Pancreas (tissue), 10 donors: ENCODE data around the gene ZNF888. TPM values are rescaled to one million over a fixed set of nuclear protein-coding genes. Genes with fewer than 3 reads are reported as not detected.
"Not testable (repeated sequence)": the region's sequence is repeated elsewhere in the genome, so short reads cannot be mapped to it uniquely, and the experiment has no call there.

ENCODE experiments used
- ATAC-seq, 4 donors: fragments of 200-7000 bp; cut with Tn5 transposase; one replicate each; pipeline versions ENCODE4 v1.8.0 to v1.9.1; 2020; ENCODE audit warnings: mild to moderate bottlenecking in 4 of 4, moderate library complexity in 4 of 4
- DNase-seq, 6 donors: peaks; one replicate each; pipeline ENCODE4 v3.0.0-alpha.2; 2020
- FAIRE-seq: peaks from 2 replicates; lab custom pipeline; 2012; peaks lifted over from hg19 to GRCh38; lab: Jason Lieb, UNC
- H3K27ac ChIP-seq, 4 donors: fragments of 200-600 bp; sonication (generic); 1 replicate in 3 of 4; 2 replicates in 1 of 4; pipeline versions ENCODE4 v1.5.0 to v1.8.0; 2020
- H3K27me3 ChIP-seq, 4 donors: fragments of 200-600 bp; one replicate each; pipeline ENCODE4 v1.8.0; 2021
- H3K36me3 ChIP-seq, 3 donors: fragments of 200-600 bp; sonication (generic) in 1 of 3; one replicate each; pipeline versions ENCODE4 v1.5.0 to v1.8.0; 2020 to 2021
- H3K4me1 ChIP-seq, 3 donors: fragments of 200-600 bp; one replicate each; pipeline ENCODE4 v1.8.0; 2021
- H3K4me3 ChIP-seq, 4 donors: fragments of 200-600 bp; sonication (generic) in 2 of 4; one replicate each; pipeline versions ENCODE4 v1.5.0 to v1.8.0; 2020 to 2021
- H3K9me3 ChIP-seq, 4 donors: fragments of 200-600 bp; one replicate each; pipeline ENCODE4 v1.8.0; 2021
- WGBS, 2 donors: extraction: QIAGEN DNeasy Blood & Tissue Kit; methylation state at CpG; one replicate each; pipeline ENCODE4 v1.1.7; 2013; 5-methylcytosine and 5-hydroxymethylcytosine counted together
- intact Hi-C, 3 donors: fragments of 100-400 bp; cut with DNase I; formaldehyde crosslinking; loops; one replicate each; pipeline versions ENCODE4 v1.11.1 to v1.14.2; 2022
- polyA plus RNA-seq, 2 donors: library from polyadenylated mRNA; stranded (reverse); fragments of 200-250 nt; gene quantifications; one replicate each; pipeline ENCODE4 v1.2.3, GENCODE V29; 2013
- total RNA-seq, 6 donors: library from RNA; stranded (reverse); fragmentation: NEBNext Ultra II Directional in 4 of 6; extraction: Animal tissue kit (Norgen Biotek cat#: 25700) in 4 of 6; gene quantifications; one replicate each; pipeline versions ENCODE4 v1.2.1 to v1.2.4, GENCODE V29; 2021 to 2023
- TF ChIP-seq, protein P1 (sequence below), 4 donors: fragments of 200-600 bp; sonication (generic) in 3 of 4; IDR thresholded peaks; one replicate each; pipeline versions ENCODE4 v1.5.0 to v1.8.0; 2021; ENCODE audit warnings: antibody characterized with exemption in 4 of 4
- donor health status: healthy with polysubstance abuse.
- donor health status: DM: no; HTN: no; CAD: no; lungs with moderate emphysema.
- donor health status: DM: no; HTN: no; CAD: no.
- donor health status: control.
- donor health status: control.
- donor health status: Bipolar disorder and iron deficiency.
- donor health status: DM: yes; HTN: yes; CAD: no.
- donor health status: DM: no; HTN: no; CAD: no.
- donor health status: DM: no; HTN: no; CAD: no.
- donor health status: DM: yes; HTN: yes; CAD: no.

Gene ZNF888
- total and polyA plus RNA-seq, 8 donors = 4.0 to 10.8 (median 5.4) TPM

DNA sequence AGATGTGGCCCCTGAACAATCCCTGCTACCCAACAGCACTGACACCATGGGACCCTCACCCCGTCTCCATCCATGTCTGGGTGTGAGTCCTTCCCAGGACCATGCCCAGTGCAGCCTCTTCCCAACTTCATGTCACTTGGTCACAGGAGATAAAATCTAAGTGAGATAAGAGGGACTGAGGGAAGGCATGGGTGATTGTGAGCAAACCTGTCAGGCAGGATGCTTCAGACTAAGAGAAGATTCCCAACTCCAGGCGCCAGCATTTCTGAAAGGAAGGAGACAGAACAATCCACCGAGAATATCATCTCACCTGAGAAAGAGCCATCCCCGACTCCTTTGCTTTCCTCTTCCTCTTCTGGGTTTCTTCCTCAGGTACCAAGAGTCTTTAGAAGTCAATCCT is 33.3 kb downstream of the ZNF888 start:
- no peaks in the 10 kb centered on the region for H3K9me3 ChIP-seq
- WGBS, 2 donors = 88 to 92% methylated on average over 4 of the region's 4 CpGs
- no peak overlapping the region for H3K27ac ChIP-seq
- DNase-seq (no peak), FAIRE-seq (no peak), ATAC-seq (no peak)
- intact Hi-C loops = no loop called here
- no peak overlapping the region for H3K4me3 ChIP-seq
- TF ChIP-seq, protein P1, sequence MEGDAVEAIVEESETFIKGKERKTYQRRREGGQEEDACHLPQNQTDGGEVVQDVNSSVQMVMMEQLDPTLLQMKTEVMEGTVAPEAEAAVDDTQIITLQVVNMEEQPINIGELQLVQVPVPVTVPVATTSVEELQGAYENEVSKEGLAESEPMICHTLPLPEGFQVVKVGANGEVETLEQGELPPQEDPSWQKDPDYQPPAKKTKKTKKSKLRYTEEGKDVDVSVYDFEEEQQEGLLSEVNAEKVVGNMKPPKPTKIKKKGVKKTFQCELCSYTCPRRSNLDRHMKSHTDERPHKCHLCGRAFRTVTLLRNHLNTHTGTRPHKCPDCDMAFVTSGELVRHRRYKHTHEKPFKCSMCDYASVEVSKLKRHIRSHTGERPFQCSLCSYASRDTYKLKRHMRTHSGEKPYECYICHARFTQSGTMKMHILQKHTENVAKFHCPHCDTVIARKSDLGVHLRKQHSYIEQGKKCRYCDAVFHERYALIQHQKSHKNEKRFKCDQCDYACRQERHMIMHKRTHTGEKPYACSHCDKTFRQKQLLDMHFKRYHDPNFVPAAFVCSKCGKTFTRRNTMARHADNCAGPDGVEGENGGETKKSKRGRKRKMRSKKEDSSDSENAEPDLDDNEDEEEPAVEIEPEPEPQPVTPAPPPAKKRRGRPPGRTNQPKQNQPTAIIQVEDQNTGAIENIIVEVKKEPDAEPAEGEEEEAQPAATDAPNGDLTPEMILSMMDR (IDR thresholded peaks at IDR 0.05) = no peak
- peaks cover 3 to 16% (median 5%) of the 10 kb centered on the region in 3 donors for H3K36me3 ChIP-seq
- H3K27me3 ChIP-seq = no peaks in the 10 kb centered on the region
- H3K4me1 ChIP-seq = no peaks in the 10 kb centered on the region

DNA sequence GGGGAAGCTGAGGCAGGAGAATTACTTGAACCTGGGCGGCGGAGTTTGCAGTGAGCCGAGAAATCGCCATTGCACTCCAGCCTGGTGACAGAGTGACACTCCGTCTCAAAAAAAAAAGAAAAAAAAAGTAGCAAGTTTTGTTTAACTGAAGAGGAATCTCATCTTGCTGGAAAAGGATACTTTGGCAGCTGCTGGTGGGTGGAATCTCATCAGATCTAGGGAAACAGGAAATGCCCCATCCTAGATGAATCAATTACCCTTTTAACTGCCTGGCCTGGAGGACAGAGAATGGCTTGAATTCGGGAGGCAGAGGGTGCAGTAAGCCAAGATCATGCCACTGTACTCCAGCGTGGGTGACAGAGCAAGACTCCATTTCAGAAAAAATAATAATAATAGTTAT is 34.2 kb downstream of the ZNF888 start:
- 88 to 91% methylated on average over 7 of the region's 7 CpGs for WGBS, 2 donors
- intact Hi-C loops = no loop called here
- TF ChIP-seq, protein P1 (IDR thresholded peaks at IDR 0.05) = no peak
- DNase-seq (no peak), ATAC-seq (no peak), FAIRE-seq (no peak)
- Histone ChIP-seq H3K36me3 (peaks cover 3 to 23% (median 10%) of the 10 kb centered on the region in 3 donors), H3K4me1 (no peaks in the 10 kb centered on the region), H3K4me3 (no peak overlapping the region), H3K27ac (no peak overlapping the region), H3K9me3 (no peaks in the 10 kb centered on the region), H3K27me3 (no peaks in the 10 kb centered on the region)

DNA sequence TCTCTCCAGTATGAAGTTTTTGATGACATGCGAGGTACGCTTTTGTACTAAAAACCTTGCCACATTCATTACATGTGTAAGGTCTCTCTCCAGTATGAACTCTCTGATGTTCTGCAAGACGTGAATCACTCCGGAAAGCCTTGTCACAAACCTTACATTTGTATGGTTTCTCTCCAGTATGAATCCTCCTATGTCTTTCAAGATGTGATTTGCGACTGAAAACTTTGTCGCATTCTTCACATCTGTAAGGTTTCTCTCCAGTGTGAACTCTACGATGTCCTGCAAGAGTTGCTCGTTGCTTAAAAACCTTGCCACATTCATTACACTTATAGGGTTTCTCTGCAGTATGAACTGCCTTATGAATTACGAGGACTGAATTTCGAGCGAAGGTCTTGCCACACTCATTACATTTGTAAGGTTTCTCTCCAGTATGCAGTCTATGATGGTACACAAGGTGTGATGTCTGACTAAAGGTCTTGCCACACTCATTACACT is 42.3 kb downstream of the ZNF888 start:
- no peak overlapping the region for H3K4me3 ChIP-seq
- intact Hi-C loops = no loop called here
- no peak overlapping the region for H3K27ac ChIP-seq
- ATAC-seq (no peak), FAIRE-seq (no peak), DNase-seq (no peak)
- TF ChIP-seq, protein P1 (IDR thresholded peaks at IDR 0.05) = no peak
- no peaks in the 10 kb centered on the region for H3K9me3 ChIP-seq
- H3K4me1 ChIP-seq = no peaks in the 10 kb centered on the region
- WGBS, 2 donors = 87 to 94% methylated on average over 11 of the region's 11 CpGs
- H3K27me3 ChIP-seq = no peaks in the 10 kb centered on the region
- H3K36me3 ChIP-seq = peaks cover 0 to 42% (median 19%) of the 10 kb centered on the region in 3 donors

DNA sequence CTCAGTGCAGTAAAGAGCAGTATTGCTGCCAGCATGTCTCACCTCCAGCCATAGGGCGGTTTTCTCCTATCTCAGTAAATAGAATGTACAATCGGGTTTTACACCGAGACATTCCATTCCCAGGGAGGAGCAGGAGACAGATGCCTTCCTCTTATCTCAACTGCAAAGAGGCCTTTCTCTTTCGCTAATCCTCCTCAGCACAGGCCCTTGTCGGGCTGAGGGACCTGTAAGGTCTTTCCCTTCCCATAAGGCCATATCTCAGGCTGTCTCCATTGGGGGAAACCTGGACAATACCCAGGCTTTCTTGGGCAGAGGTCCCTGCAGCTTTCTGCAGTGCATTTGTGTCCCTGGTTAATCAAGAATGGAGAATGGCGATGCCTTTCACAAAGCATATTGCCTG is 50.2 kb downstream of the ZNF888 start:
- H3K36me3 ChIP-seq, H3K27me3 ChIP-seq, H3K4me1 ChIP-seq, intact Hi-C loops, ATAC-seq, H3K27ac ChIP-seq, H3K4me3 ChIP-seq, DNase-seq, FAIRE-seq, H3K9me3 ChIP-seq: not testable (repeated sequence)
- WGBS, 2 donors = 70 to 71% methylated on average over 6 of the region's 6 CpGs

DNA sequence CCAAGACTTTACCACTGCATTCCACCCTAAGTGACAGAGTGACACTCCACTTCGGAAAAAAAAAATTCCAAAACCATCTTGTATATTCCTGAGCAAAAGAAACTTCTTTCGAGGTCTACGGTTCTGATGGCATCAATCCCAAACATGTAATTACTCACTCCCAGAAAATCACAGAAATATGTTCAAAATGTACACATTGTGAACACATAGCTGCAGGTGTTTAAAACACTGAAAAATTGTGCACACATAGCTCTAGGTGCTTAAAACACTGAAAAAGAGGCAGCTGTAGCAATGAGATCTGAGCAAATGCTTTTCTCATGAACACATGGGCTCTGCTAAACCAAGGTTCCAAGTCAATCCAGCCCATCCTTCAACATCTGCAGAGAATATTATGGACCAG is 51.8 kb downstream of the ZNF888 start:
- Histone ChIP-seq H3K27ac (no peak overlapping the region), H3K4me1 (no peaks in the 10 kb centered on the region), H3K4me3 (no peak overlapping the region), H3K9me3 (no peaks in the 10 kb centered on the region), H3K36me3 (no peaks in the 10 kb centered on the region), H3K27me3 (no peaks in the 10 kb centered on the region)
- no peak for ATAC-seq
- intact Hi-C loops = no loop called here
- TF ChIP-seq, protein P1 (IDR thresholded peaks at IDR 0.05) = no peak
- 86 to 93% methylated on average over 3 of the region's 3 CpGs for WGBS, 2 donors
- DNase-seq = no peak
- FAIRE-seq = no peak

DNA sequence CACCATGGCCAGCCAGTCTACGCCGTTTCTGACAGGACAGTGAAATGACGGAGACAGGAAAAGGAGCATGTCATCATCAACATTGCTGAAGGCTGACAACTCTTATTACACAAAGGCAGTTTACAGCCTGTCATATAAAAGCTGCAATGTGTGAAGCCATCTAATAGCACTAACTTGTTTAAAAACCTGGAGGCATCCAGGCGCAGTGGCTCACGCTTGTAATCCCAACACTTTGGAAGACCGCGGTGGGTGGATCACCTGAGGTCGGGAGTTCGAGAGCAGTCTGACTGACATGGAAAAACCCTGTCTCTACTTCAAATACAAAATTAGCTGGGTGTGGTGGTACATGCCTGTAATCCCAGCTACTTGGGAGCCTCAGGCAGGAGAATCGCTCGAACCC is 55.2 kb downstream of the ZNF888 start:
- DNase-seq, H3K9me3 ChIP-seq, FAIRE-seq, H3K36me3 ChIP-seq, intact Hi-C loops, ATAC-seq, H3K27me3 ChIP-seq, H3K27ac ChIP-seq, H3K4me3 ChIP-seq, H3K4me1 ChIP-seq: not testable (repeated sequence)
- WGBS, 2 donors = 92 to 97% methylated on average over 11 of the region's 11 CpGs

DNA sequence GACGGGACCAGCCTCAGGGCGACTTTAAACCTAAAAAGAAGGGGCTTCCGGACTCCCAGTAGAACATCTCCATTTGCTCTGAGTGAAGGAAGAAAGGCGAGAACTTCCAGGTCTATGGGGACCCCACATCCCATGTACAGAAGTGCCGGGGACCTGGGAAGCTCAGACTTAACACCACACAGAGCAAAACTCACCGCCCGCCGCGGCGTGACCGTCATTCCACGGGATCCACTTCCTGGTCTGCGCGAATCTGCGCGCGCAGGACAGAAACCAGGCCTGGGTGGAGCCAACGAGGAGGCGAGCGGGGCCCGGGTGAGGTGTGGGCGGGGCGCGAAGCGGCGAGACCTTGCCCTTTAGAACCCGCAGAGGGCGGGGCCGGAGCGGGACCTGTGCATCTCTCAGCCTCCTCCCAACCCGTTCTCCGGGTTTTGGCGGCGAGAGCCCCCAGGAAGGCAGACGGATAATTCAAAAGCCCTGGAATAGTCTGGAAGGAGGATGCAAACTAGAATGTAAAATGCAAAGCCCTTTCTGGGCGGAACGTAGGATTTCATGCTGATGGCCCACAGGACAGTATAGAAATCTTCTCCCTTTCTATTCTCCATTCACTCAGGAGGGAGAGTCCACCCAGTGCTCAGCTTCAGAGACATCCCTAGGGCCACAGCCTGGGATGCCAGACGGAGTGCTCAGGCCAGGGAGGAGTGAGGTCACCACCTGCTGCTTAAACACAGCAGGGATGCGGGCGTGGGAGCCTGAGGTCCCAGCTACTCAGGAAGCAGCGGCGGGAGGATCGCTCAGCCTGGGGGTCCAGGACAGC is 65.6 kb downstream of the ZNF888 start, which contains the start of gene ZNF468:
Gene ZNF468 (minus strand): TSS at position 242 of the 814 bp plus-strand sequence. CDS start 3,347 bp downstream, outside the sequence.
- H3K4me1 ChIP-seq, H3K36me3 ChIP-seq, H3K9me3 ChIP-seq, intact Hi-C loops, H3K27me3 ChIP-seq: not testable (repeated sequence)
- H3K4me3 ChIP-seq = peak within 1 kb of the TSS; percentile 44 to 70 (median 60)
- DNase-seq (peak; percentile 58 to 91 (median 80)), ATAC-seq (peak; percentile 99 to 100 (median 100)), FAIRE-seq (peak; percentile 88)
- 4 to 5% methylated on average over 34 to 43 of the region's 43 CpGs for WGBS, 2 donors
- H3K27ac ChIP-seq = peak within 1 kb of the TSS in 3 of 4 donors; percentile 20 to 70 (median 26)
